HG02852 (cell line): ENCODE results near the gene CWC25.

Experiments used
- ATAC-seq: cut with Tn5 transposase; IDR thresholded peaks from one replicate; pipeline ENCODE4 v1.9.1; 2021; ENCODE audit warnings: mild to moderate bottlenecking, moderate library complexity; ENCODE audit not compliant: unreplicated experiment

Gene CWC25

DNA sequence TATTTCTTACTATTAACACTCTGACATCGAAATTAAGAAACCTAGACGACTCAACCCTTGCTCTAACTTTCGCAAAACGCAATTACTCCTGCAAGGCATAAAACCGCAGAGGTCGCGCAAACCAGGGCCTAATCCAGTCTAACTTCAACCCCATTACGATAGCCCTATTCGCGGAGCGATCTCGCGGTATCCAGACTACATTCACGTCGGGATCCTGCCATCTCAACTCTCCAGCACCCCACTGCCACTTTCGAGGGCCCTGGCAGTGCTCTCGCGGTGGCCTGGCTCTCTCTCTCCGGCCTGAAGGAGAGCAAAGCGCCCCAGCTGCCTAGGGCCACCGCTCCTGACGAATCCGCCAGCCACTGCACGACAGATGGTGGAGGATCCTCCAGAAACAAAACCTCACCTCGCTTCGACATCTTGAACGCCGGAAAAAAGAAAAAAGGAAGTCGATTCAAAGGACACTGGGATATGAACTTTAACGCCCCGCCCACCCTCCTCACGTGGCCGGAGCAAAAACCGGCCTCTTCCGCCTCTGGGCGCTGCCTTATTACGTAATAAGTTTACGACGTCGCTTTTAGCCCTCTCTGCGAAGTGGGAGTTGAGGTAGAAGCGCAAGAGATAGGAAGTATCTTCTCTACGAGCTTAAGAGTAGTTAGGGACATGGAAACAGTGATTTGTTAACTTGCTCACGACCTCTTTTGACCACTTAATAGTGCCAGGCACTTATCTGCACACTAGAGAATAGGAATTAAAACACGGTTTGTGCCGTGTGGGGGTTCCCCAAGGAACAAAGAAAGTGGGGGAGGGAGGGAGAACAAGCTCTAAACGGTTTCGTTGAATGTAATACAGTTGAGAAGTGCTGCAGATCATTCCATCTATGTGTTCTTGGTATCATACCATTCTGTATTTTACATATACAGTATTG, 28.4 kb upstream of the CWC25 start, which contains the start of gene RPL23:
Gene RPL23 (minus strand): TSS at position 430 of the 928 bp plus-strand sequence. CDS start 11 bp downstream, at position 419.
- ATAC-seq: peak; percentile 81

- no peak for ATAC-seq
These were observed 27.7 kb upstream of the CWC25 start for GRCh38 chr17:38852771-38853291.

DNA sequence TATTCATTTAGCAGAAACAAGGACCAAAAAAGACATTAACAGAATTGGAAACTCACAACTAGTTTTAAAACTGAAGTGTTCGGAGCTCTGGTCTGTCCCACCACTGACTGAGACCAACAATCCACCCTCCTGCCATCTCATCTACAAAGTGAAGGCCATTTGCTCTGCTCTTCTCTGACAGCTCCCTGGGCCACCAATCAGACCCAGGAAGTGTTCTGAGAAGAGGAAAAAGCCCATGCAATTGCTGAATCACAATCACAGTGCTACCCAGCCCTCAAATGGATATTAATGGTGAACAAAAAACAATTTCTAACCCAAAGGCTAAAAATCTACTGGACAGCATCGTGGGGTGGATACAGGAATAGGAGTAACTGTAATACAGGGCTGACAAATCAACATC, 26.3 kb upstream of the CWC25 start:
- ATAC-seq: no peak

- no peak for ATAC-seq
These were observed 25.3 kb upstream of the CWC25 start for GRCh38 chr17:38850374-38850773.

DNA sequence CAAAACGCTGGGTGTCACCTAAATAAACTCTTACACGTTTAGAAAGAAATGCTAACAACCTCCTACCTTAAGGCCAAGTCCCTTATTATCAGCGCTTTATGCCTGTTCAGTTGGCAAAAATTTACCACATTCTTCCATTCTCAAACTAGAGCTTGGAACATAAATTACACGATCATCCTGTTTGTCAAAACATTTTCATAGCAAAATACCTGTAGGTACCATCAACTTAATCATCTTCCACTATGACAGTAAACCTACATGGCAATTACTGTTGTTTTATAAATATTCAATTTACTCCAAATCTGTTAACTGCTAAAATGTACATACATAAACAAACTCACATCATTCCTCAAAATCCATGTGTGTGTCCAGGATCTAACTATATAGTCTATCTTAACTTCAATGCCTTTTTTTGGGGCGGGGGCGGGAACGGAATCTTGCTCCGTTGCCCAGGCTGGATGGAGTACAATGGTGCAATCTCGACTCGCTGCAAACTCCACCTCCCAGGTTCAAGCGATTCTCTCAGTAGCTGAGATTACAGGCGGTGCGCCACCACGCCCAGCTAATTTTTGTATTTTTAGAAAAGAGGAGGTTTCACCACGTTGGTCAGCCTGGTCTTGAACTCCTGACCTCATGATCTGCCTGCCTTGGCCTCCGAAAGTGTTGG, 24.0 kb upstream of the CWC25 start:
- no peak for ATAC-seq

GRCh38 chr17:38848557-38848891, 23.4 kb upstream of the CWC25 start:
- no peak for ATAC-seq

DNA sequence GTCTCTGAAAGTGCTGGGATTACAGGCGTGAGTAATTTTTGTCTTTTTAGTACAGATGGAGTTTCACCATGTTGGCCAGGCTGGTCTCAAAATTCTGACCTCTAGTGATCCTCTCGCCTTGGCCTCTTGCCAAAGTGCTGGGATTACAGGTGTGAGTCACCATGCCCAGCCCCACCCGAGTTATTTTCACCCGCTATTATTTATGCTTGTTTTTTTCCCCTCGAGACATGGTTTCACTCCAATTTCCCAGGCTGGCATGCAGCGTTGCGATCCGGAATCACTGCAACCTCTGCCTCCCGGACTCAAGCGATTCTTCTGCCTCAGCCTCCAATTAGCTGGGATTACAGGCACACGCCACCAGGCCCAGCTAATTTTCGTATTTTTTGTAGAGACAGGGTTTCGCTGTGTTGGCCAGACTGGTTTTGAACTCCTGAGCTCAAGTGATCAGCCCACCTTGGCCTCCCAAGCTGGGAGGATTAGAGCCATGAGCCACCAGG, 19.2 kb upstream of the CWC25 start:
- no peak for ATAC-seq

- ATAC-seq: no peak
These were observed 684 bp upstream of the CWC25 start for GRCh38 chr17:38825762-38826247.

- ATAC-seq: no peak
These were observed 9.4 kb downstream of the CWC25 start for GRCh38 chr17:38815576-38816193.

DNA sequence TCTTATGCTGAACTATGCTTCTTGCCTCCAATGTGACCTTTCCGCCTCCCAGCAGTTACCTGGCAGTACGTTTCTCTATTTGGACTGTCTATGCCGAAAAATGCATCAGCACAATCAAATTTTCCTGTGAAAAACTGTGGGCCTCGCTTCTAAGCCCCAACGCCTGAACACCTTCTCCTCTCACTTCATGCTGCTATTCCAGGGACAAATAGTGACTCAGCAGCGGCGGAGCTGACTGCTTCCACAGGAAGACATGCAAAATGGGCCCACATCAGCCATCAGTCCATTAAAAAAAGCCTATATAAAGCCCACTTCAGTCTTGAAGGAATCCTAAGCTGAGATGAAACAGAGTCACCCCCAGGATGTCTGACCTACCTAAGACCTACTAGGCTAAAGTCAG, 15.3 kb downstream of the CWC25 start:
- no peak for ATAC-seq

- ATAC-seq: no peak
These were observed 24.8 kb downstream of the CWC25 start for GRCh38 chr17:38800237-38800760.

DNA sequence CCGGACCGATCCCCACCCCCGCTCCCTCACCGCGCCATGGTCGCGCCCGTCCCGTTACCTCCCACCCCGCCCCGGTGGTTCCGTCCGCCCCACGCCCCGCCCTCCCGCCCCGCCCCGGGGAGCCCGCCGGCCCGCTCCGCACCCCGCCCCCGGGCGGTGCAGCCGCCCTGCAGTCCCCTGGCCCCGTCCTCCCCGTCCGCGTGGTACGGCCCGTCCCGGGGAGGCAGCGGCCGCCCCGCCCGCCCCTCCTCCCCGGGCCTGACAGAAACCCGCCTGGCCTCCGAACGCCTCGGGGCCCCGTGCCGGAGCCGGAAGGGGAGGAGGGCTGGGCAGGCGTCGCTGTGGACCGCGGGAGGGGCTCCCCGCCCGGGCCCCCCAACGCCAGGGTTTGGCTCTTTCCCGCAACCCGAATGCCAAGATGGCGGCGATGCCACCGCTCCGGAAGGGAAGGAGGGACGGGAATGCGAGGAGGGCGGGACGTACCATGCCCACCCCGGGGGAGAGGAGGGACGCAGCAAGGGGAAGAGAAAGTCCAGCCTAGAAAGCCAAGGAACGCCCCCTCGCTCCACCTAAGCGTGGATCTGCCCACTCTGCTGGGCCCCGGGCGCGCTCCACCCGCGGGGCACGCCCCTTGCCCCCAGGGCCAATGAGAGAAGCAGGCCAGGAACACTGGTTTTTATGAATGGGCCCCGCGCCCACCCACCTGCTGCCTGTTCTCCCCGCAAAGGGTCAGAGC, 25.5 kb downstream of the CWC25 start, which contains the start of gene PIP4K2B:
Gene PIP4K2B (minus strand): TSS at position 56 of the 736 bp plus-strand sequence. CDS start 132 bp downstream, outside the sequence.
- ATAC-seq: peak; percentile 79

- ATAC-seq: peak; percentile 21
These were observed 26.3 kb downstream of the CWC25 start for GRCh38 chr17:38798614-38799500.

DNA sequence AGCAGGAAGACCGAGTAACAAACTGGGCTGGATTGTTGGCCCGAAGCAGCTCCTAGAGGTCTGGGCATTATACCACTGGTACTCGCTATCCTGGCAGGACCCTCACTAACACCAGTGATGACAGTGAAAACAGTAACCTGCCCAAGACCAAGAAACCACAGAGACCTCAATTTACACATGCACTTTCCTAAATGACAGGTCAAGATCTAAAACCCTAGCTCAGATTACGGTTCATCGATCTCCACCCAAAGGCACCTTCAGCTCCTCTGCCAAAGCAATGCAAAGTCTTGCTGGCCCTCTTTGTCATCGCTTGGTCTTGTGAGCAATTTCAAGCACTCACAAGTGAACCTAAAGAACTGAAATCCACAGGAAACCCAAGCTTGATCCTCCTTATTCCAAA, 27.3 kb downstream of the CWC25 start:
- no peak for ATAC-seq

DNA sequence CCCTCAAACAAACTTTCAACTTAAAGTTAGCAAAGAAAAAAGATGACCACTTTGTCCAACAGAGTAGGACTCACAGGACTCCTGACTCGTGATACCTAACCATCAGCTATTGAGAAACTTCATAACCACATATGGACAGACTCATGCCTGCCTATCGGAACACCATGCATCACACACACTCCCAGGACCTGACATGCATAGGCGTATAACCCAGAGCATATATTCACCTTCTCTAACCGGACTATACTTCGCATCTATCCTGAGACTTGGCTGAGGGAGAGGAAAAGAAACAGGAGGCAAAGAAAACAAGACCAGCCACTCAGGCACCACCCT, 28.0 kb downstream of the CWC25 start:
- ATAC-seq: no peak

GRCh38 chr17:38796451-38797157, 28.5 kb downstream of the CWC25 start:
- ATAC-seq: no peak

- ATAC-seq: no peak
These were observed 30.9 kb downstream of the CWC25 start for GRCh38 chr17:38794221-38794620.

DNA sequence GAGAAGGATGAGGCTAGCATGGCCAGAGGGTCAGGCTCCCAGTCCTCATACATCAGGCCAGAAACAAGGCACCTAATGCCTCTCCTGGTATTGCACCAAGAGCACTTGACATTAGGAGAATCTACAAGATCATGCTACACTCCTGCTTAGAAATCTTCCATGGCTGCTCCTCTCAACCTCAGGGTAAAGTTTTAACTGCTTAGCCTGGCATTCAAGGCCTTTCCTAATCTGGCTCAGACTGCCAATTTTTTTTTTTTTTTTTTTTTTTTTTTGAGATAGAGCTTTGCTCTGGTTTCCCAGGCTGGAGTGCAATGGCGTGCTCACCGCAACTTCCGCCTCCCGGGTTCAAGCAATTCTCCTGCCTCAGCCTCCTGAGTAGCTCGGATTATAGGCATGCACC, 34.0 kb downstream of the CWC25 start:
- no peak for ATAC-seq
